HepG2 (cell line): Measurements from ENCODE around the gene ABCC1. TPM values are rescaled to one million over a fixed set of nuclear protein-coding genes. Genes with fewer than 3 reads are reported as not detected.

Source experiments
- FOXA1 ChIP-seq, 2 experiments: fragments of 450-650 bp in 1 of 2; sonication (generic) in 1 of 2; formaldehyde crosslinking in 1 of 2; IDR thresholded peaks; 2 replicates each; pipeline versions ENCODE4 v1.4.0 to v1.6.1; 2016 to 2020; ENCODE audit warnings: missing genetic modification reagents in 1 of 2
- HOXA3 ChIP-seq: sonication (generic); formaldehyde crosslinking; IDR thresholded peaks from 2 replicates; pipeline ENCODE4 v1.5.0; 2020; ENCODE audit warnings: missing genetic modification reagents
- HOXA5 ChIP-seq: sonication (generic); formaldehyde crosslinking; IDR thresholded peaks from 2 replicates; pipeline ENCODE4 v1.4.0; 2020; ENCODE audit warnings: missing genetic modification reagents
- KLF15 ChIP-seq: sonication (generic); formaldehyde crosslinking; IDR thresholded peaks from 2 replicates; pipeline ENCODE4 v1.8.1; 2023; ENCODE audit warnings: borderline replicate concordance, mild to moderate bottlenecking, inconsistent platforms, missing genetic modification reagents, mixed read lengths
- NCOA2 ChIP-seq: sonication (generic); formaldehyde crosslinking; IDR thresholded peaks from 2 replicates; pipeline ENCODE4 v1.8.0; 2022; ENCODE audit warnings: inconsistent platforms
- NFE2L2 ChIP-seq: fragments of 150-350 bp; IDR thresholded peaks from 2 replicates; pipeline ENCODE4 v1.6.1; 2014; ENCODE audit warnings: low read length
- NONO ChIP-seq, 2 experiments: fragments of 450-650 bp in 1 of 2; sonication (generic) in 1 of 2; formaldehyde crosslinking in 1 of 2; IDR thresholded peaks in 1 of 2; conservative IDR thresholded peaks in 1 of 2; 2 replicates each; pipeline versions ENCODE4 v1.6.1 to v1.8.0; 2017 to 2022; ENCODE audit warnings: mild to moderate bottlenecking in 1 of 2, missing genetic modification reagents in 1 of 2, moderate library complexity in 1 of 2
- RARA ChIP-seq: IDR thresholded peaks from 2 replicates; pipeline ENCODE4 v1.6.1; 2016; ENCODE audit warnings: missing genetic modification reagents, missing compliant biosample characterization
- RXRA ChIP-seq: sonication (generic); formaldehyde crosslinking; IDR thresholded peaks from 2 replicates; pipeline ENCODE4 v1.5.1; 2020; ENCODE audit warnings: missing genetic modification reagents
- SOX5 ChIP-seq: IDR thresholded peaks from 2 replicates; pipeline ENCODE4 v1.6.1; 2016; ENCODE audit warnings: borderline replicate concordance
- THAP11 ChIP-seq: IDR thresholded peaks from 2 replicates; pipeline ENCODE4 v1.6.1; 2016; ENCODE audit warnings: missing biosample characterization, missing genetic modification reagents
- ZBTB7B ChIP-seq: sonication (generic); formaldehyde crosslinking; IDR thresholded peaks from 2 replicates; pipeline ENCODE4 v1.4.0; 2020; ENCODE audit warnings: missing genetic modification reagents
- ZFP90 ChIP-seq: sonication (generic); formaldehyde crosslinking; IDR thresholded peaks from 2 replicates; pipeline ENCODE4 v1.8.0; 2022; ENCODE audit warnings: missing genetic modification reagents, mild to moderate bottlenecking, inconsistent platforms, borderline replicate concordance
- ZMAT3 ChIP-seq: sonication (generic); formaldehyde crosslinking; conservative IDR thresholded peaks from 2 replicates; pipeline ENCODE4 v1.7.0; 2021; ENCODE audit warnings: missing genetic modification reagents
- ZNF552 ChIP-seq: sonication (generic); formaldehyde crosslinking; IDR thresholded peaks from 2 replicates; pipeline ENCODE4 v1.9.0; 2022; ENCODE audit warnings: missing genetic modification reagents, mild to moderate bottlenecking, borderline replicate concordance
- ZNF564 ChIP-seq: sonication (generic); formaldehyde crosslinking; IDR thresholded peaks from 2 replicates; pipeline ENCODE4 v1.8.1; 2023; ENCODE audit warnings: mild to moderate bottlenecking, missing genetic modification reagents
- ZNF678 ChIP-seq: sonication (generic); formaldehyde crosslinking; IDR thresholded peaks from 2 replicates; pipeline ENCODE4 v1.4.0; 2020; ENCODE audit warnings: mild to moderate bottlenecking, missing genetic modification reagents
- ZNF777 ChIP-seq: sonication (generic); formaldehyde crosslinking; IDR thresholded peaks from 2 replicates; pipeline ENCODE4 v1.4.0; 2020; ENCODE audit warnings: missing genetic modification reagents
- polyA plus RNA-seq, 8 experiments: library from polyadenylated mRNA; depleted of rRNA in 3 of 8; stranded (reverse) in 7 of 8; unstranded in 1 of 8; fragments of >200 nt; fragmentation: Illumina TruSeq in 4 of 8; extraction: Trizol in 4 of 8; gene quantifications; 2 replicates each; pipeline versions ENCODE4 v1.2.1 to v1.2.3, GENCODE V29; 2011 to 2016; ENCODE audit warnings: low read depth in 4 of 8, missing spikeins in 1 of 8, mixed read lengths in 1 of 8; ENCODE audit not compliant: insufficient read depth in 1 of 8
- total RNA-seq, 5 experiments: library from RNA; depleted of rRNA; stranded (reverse); fragments of >200 nt; fragmentation: Illumina TruSeq; extraction: Trizol; gene quantifications; 2 replicates each; pipeline ENCODE4 v1.2.3, GENCODE V29; 2016; ENCODE audit warnings: low read depth in 1 of 5
- TF ChIP-seq, protein P1 (sequence below): sonication (generic); formaldehyde crosslinking; IDR thresholded peaks from 2 replicates; pipeline ENCODE4 v1.9.0; 2021; ENCODE audit warnings: missing genetic modification reagents, borderline replicate concordance
- TF ChIP-seq, protein P2 (sequence below): IDR thresholded peaks from 2 replicates; pipeline ENCODE4 v1.6.1; 2018; ENCODE audit warnings: missing genetic modification reagents
- TF ChIP-seq, protein P3 (sequence below): sonication (generic); formaldehyde crosslinking; IDR thresholded peaks from 2 replicates; pipeline ENCODE4 v1.8.0; 2022; ENCODE audit warnings: missing genetic modification reagents, mild to moderate bottlenecking, moderate library complexity, borderline replicate concordance
- TF ChIP-seq, protein P4 (sequence below): IDR thresholded peaks from 2 replicates; pipeline ENCODE4 v1.6.1; 2016
- TF ChIP-seq, protein P5 (sequence below): sonication (generic); formaldehyde crosslinking; IDR thresholded peaks from 2 replicates; pipeline ENCODE4 v1.4.0; 2020; ENCODE audit warnings: missing genetic modification reagents

Gene ABCC1
- total and polyA plus RNA-seq, 2 of the 13 experiments (the other 11 are each of a cell fraction or from before 2014, with no cell fraction given) = 13.0 to 30.6 TPM

DNA sequence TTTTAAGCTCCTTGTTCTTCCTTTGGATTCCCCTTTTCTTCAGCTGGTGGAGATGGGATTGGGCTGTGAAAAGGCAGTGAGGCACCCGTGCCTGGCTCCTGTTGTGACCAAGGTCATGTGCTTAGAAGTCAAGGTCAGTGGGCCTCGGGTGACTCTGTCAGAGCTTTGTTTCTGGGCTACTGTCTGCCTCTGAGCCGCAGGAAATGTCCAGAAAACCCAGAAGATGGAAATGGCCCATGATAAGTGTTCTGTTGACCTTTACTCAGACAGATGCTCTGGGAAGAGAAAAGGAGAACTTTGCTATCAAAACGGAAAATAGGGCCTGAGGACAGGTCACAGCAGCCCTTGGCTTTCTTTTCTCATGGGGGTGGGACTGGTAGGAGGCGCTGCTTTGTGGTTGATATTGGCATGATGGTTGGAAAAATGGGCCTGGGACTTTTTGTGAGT, 2.9 kb downstream of the ABCC1 start (continued):
- peak; percentile 42; the same call in 1 of the 2 replicates for TF ChIP-seq KLF15 (CRISPR knock-in tag)
- TF ChIP-seq, protein P1, sequence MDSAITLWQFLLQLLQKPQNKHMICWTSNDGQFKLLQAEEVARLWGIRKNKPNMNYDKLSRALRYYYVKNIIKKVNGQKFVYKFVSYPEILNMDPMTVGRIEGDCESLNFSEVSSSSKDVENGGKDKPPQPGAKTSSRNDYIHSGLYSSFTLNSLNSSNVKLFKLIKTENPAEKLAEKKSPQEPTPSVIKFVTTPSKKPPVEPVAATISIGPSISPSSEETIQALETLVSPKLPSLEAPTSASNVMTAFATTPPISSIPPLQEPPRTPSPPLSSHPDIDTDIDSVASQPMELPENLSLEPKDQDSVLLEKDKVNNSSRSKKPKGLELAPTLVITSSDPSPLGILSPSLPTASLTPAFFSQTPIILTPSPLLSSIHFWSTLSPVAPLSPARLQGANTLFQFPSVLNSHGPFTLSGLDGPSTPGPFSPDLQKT (CRISPR knock-in tag) = no peak
- peak; percentile 81 for TF ChIP-seq SOX5 (CRISPR knock-in tag)
- no peak for TF ChIP-seq HOXA5 (CRISPR knock-in tag)
- TF ChIP-seq, protein P2, sequence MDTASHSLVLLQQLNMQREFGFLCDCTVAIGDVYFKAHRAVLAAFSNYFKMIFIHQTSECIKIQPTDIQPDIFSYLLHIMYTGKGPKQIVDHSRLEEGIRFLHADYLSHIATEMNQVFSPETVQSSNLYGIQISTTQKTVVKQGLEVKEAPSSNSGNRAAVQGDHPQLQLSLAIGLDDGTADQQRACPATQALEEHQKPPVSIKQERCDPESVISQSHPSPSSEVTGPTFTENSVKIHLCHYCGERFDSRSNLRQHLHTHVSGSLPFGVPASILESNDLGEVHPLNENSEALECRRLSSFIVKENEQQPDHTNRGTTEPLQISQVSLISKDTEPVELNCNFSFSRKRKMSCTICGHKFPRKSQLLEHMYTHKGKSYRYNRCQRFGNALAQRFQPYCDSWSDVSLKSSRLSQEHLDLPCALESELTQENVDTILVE (CRISPR knock-in tag) = peak; percentile 9; the same call in 1 of the 2 replicates
- no peak for TF ChIP-seq ZFP90 (CRISPR knock-in tag)
- TF ChIP-seq, protein P3, sequence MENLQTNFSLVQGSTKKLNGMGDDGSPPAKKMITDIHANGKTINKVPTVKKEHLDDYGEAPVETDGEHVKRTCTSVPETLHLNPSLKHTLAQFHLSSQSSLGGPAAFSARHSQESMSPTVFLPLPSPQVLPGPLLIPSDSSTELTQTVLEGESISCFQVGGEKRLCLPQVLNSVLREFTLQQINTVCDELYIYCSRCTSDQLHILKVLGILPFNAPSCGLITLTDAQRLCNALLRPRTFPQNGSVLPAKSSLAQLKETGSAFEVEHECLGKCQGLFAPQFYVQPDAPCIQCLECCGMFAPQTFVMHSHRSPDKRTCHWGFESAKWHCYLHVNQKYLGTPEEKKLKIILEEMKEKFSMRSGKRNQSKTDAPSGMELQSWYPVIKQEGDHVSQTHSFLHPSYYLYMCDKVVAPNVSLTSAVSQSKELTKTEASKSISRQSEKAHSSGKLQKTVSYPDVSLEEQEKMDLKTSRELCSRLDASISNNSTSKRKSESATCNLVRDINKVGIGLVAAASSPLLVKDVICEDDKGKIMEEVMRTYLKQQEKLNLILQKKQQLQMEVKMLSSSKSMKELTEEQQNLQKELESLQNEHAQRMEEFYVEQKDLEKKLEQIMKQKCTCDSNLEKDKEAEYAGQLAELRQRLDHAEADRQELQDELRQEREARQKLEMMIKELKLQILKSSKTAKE = no peak; the same call in 1 of the 2 replicates
- no peak for TF ChIP-seq ZMAT3 (CRISPR knock-in tag)
- TF ChIP-seq, protein P4, sequence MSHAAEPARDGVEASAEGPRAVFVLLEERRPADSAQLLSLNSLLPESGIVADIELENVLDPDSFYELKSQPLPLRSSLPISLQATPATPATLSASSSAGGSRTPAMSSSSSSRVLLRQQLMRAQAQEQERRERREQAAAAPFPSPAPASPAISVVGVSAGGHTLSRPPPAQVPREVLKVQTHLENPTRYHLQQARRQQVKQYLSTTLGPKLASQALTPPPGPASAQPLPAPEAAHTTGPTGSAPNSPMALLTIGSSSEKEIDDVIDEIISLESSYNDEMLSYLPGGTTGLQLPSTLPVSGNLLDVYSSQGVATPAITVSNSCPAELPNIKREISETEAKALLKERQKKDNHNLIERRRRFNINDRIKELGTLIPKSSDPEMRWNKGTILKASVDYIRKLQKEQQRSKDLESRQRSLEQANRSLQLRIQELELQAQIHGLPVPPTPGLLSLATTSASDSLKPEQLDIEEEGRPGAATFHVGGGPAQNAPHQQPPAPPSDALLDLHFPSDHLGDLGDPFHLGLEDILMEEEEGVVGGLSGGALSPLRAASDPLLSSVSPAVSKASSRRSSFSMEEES (CRISPR knock-in tag) = peak; percentile 55; the same call in 1 of the 2 replicates
- TF ChIP-seq, protein P5, sequence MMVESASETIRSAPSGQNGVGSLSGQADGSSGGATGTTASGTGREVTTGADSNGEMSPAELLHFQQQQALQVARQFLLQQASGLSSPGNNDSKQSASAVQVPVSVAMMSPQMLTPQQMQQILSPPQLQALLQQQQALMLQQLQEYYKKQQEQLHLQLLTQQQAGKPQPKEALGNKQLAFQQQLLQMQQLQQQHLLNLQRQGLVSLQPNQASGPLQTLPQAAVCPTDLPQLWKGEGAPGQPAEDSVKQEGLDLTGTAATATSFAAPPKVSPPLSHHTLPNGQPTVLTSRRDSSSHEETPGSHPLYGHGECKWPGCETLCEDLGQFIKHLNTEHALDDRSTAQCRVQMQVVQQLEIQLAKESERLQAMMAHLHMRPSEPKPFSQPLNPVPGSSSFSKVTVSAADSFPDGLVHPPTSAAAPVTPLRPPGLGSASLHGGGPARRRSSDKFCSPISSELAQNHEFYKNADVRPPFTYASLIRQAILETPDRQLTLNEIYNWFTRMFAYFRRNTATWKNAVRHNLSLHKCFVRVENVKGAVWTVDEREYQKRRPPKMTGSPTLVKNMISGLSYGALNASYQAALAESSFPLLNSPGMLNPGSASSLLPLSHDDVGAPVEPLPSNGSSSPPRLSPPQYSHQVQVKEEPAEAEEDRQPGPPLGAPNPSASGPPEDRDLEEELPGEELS (CRISPR knock-in tag) = peak; percentile 33; the same call in 1 of the 2 replicates
- TF ChIP-seq ZNF777 = no peak
- TF ChIP-seq NCOA2 = 0 out of 2 replicates have a peak, but pooled peaks have one; percentile 31
- TF ChIP-seq ZNF564 (CRISPR knock-in tag) = no peak
- TF ChIP-seq NFE2L2 = no peak
- peak; percentile 77 for TF ChIP-seq RXRA (CRISPR knock-in tag)
- TF ChIP-seq RARA = peak; percentile 80
- no peak for TF ChIP-seq NONO (IDR thresholded peaks at IDR 0.05)
- no peak for TF ChIP-seq NONO (CRISPR knock-in tag; conservative IDR thresholded peaks at IDR 0.05)
- peak; percentile 37; the same call in 1 of the 2 replicates for TF ChIP-seq HOXA3
- TF ChIP-seq THAP11 = peak; percentile 16; the same call in 1 of the 2 replicates
- no peak for TF ChIP-seq ZNF678
- no peak for TF ChIP-seq FOXA1 (IDR thresholded peaks at IDR 0.05)
- TF ChIP-seq FOXA1 (CRISPR knock-in tag; IDR thresholded peaks at IDR 0.05) = 0 out of 2 replicates have a peak, but pooled peaks have one; percentile 7
- 0 out of 2 replicates have a peak, but pooled peaks have one; percentile 40 for TF ChIP-seq ZBTB7B
- no peak for TF ChIP-seq ZNF552 (CRISPR knock-in tag)
